ENCODE results near the gene TMEM156. TPM values are rescaled to one million over a fixed set of nuclear protein-coding genes. Genes with fewer than 3 reads are reported as not detected.

The TMEM156 gene
- total and polyA plus RNA-seq, 10 of the 15 experiments (the other 5 are each of a cell fraction or from before 2014, with no cell fraction given) = 20.8 to 48.3 (median 32.7) TPM

DNA sequence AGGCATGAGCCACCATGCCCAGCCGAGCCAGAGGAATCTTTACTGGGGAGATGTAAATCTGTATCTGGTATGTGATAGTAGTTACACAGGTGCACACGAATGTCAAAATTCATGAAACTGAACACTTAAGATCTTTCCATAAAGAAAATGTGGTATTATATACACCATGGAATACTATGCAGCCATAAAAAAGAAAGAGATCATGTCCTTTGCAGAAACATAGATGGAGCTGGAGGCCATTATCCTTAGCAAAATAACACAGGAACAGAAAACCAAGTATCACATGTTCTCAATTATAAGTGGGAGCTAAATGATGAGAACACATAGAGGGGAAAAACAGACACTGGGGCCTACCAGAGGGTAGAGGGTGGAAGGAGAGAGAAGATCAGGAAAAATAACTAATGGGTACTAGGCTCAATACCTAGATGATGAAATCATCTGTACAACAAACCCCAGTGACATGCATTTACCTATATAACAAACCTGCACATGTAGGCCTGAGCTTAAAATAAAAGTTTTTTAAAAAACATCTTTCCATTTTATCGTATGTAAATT is 7.8 kb downstream of the TMEM156 start:
- in situ Hi-C loops (cut with MboI) = no loop called here
- WGBS (ENCODE audit: insufficient coverage, insufficient replicate concordance, low lambda C conversion rate, missing lambda C conversion rate) = 100% methylated on average over 3 of the region's 3 CpGs
- FAIRE-seq (no peak), DNase-seq (ENCODE audit: low read depth, low spot score) (no peak), ATAC-seq (no peak)
- Histone ChIP-seq H2AFZ (ENCODE audit: control insufficient read depth, low read depth, low read length) (no peak overlapping the region), H3K27me3 (replicated peaks in 1 of 2; ENCODE audit: control insufficient read depth in 2 of 2, insufficient read depth in 2 of 2, low read length in 1 of 2) (no peaks in the 10 kb centered on the region), H3K9me3 (replicated peaks; ENCODE audit: control insufficient read depth, insufficient read depth, low read length) (peaks cover 2% of the 10 kb centered on the region; the same call in 2 of the 3 replicates), H3K4me1 (ENCODE audit: control insufficient read depth, insufficient read depth, low read length) (peaks cover 8% of the 10 kb centered on the region), H3K36me3 (ENCODE audit: control insufficient read depth in 2 of 2, insufficient read depth in 2 of 2, low read length in 1 of 2) (peaks cover 0 to 2% of the 10 kb centered on the region in 2 experiments; a peak in 2 of 4 replicates), H4K20me1 (ENCODE audit: control insufficient read depth, insufficient read depth) (no peaks in the 10 kb centered on the region), H3K79me2 (ENCODE audit: control insufficient read depth, insufficient read depth, low read length) (peaks cover 40% of the 10 kb centered on the region), H3K27ac (ENCODE audit: control insufficient read depth, insufficient read depth) (no peak overlapping the region), H3K4me2 (ENCODE audit: control insufficient read depth, insufficient read depth) (no peak overlapping the region), H3K9ac (ENCODE audit: control insufficient read depth, insufficient read depth, low read length) (no peak overlapping the region), H3K4me3 (no peak overlapping the region)
- SMC1A ChIA-PET (ENCODE audit: uncharacterized antibody, unreplicated experiment) = interaction anchor here (0.7 to 1.7 kb wide), 9 partner anchors 19 to 266 kb away, joined by 3 to 5 read pairs (median 3); no protein-coding TSS in a partner anchor
- POLR2A ChIA-PET = interaction anchor here (0.6 to 1.1 kb wide), 2 partner anchors 21 to 57 kb away, joined by 3 to 4 read pairs; no protein-coding TSS in a partner anchor
- intact Hi-C loops (cut with micrococcal nuclease; ENCODE audit: unreplicated experiment) = no loop called here
- RAD21 ChIA-PET (ENCODE audit: unreplicated experiment) = no interaction called here
- no TSS peak for BruUV-seq (replicated peaks)
- CTCF ChIA-PET = interaction anchor here (0.7 to 1.3 kb wide), 4 partner anchors 11 to 122 kb away, joined by 3 to 6 read pairs (median 3); no protein-coding TSS in a partner anchor
- TF ChIP-seq IKZF1 (conservative IDR thresholded peaks at IDR 0.05) (no peak), EGR1 (IDR thresholded peaks at IDR 0.05; ENCODE audit: borderline replicate concordance in 1 of 2, low read depth in 2 of 2, low read length in 2 of 2) (no peak), NFYA (IDR thresholded peaks at IDR 0.05; ENCODE audit: borderline replicate concordance, low read depth, low read length) (no peak), WRNIP1 (IDR thresholded peaks at IDR 0.05; ENCODE audit: borderline replicate concordance, low read depth, low read length) (no peak), ATF3 (IDR thresholded peaks at IDR 0.05; ENCODE audit: borderline replicate concordance, extremely low read depth, low read depth, low read length) (no peak), SREBF2 (IDR thresholded peaks at IDR 0.05; ENCODE audit: low read length) (no peak), ATF7 (IDR thresholded peaks at IDR 0.05; ENCODE audit: low read depth) (no peak), ZBTB33 (IDR thresholded peaks at IDR 0.05) (no peak), ZNF687 (IDR thresholded peaks at IDR 0.05) (no peak), ZNF217 (IDR thresholded peaks at IDR 0.05) (no peak), SIX5 (IDR thresholded peaks at IDR 0.05; ENCODE audit: low read depth, low read length, severe bottlenecking) (no peak), NFIC (IDR thresholded peaks at IDR 0.05; ENCODE audit: low read depth, low read length) (no peak), JUNB (IDR thresholded peaks at IDR 0.05) (no peak), HDGF (IDR thresholded peaks at IDR 0.05) (no peak)
- TF ChIP-seq, protein P1, sequence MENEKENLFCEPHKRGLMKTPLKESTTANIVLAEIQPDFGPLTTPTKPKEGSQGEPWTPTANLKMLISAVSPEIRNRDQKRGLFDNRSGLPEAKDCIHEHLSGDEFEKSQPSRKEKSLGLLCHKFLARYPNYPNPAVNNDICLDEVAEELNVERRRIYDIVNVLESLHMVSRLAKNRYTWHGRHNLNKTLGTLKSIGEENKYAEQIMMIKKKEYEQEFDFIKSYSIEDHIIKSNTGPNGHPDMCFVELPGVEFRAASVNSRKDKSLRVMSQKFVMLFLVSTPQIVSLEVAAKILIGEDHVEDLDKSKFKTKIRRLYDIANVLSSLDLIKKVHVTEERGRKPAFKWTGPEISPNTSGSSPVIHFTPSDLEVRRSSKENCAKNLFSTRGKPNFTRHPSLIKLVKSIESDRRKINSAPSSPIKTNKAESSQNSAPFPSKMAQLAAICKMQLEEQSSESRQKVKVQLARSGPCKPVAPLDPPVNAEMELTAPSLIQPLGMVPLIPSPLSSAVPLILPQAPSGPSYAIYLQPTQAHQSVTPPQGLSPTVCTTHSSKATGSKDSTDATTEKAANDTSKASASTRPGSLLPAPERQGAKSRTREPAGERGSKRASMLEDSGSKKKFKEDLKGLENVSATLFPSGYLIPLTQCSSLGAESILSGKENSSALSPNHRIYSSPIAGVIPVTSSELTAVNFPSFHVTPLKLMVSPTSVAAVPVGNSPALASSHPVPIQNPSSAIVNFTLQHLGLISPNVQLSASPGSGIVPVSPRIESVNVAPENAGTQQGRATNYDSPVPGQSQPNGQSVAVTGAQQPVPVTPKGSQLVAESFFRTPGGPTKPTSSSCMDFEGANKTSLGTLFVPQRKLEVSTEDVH (IDR thresholded peaks at IDR 0.05; ENCODE audit: low read depth, partially characterized antibody) = no peak

Data from GM12878 (cell line).